ENCODE data around the gene CLCN6. TPM values are rescaled to one million over a fixed set of nuclear protein-coding genes. Genes with fewer than 3 reads are reported as not detected.

CLCN6 gene
- total RNA-seq, 1 experiment from 2014 or later, result 48.1 TPM

DNA sequence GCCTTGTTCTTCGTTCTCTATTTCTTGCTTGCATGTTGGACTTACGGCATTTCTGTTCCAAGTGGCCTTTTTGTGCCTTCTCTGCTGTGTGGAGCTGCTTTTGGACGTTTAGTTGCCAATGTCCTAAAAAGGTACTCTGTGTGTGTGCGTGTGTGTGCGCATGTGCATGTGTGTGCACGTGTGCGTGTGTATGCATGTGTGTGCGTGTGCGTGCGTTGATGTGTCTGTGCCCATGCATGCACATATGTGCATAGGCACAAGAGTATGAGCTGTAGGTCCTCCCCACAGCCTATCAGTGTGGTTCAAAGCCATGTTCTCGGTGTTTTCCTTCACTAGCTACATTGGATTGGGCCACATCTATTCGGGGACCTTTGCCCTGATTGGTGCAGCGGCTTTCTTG, 27.9 kb downstream of the CLCN6 start:
- no peaks in the 10 kb centered on the region for H3K9me3 ChIP-seq (ENCODE audit: low read depth, low read length, poor library complexity, severe bottlenecking)
- no TSS peak for BruUV-seq (replicated peaks)
- no peaks in the 10 kb centered on the region for H3K27me3 ChIP-seq (replicated peaks; ENCODE audit: insufficient read depth, low read depth, low read length, poor library complexity)
- no peak overlapping the region for H3K27ac ChIP-seq (ENCODE audit: low read depth, low read length, poor library complexity, severe bottlenecking)
- no peaks in the 10 kb centered on the region for H3K4me1 ChIP-seq (ENCODE audit: insufficient read depth, low read length, poor library complexity, severe bottlenecking)
- TF ChIP-seq, protein P1, sequence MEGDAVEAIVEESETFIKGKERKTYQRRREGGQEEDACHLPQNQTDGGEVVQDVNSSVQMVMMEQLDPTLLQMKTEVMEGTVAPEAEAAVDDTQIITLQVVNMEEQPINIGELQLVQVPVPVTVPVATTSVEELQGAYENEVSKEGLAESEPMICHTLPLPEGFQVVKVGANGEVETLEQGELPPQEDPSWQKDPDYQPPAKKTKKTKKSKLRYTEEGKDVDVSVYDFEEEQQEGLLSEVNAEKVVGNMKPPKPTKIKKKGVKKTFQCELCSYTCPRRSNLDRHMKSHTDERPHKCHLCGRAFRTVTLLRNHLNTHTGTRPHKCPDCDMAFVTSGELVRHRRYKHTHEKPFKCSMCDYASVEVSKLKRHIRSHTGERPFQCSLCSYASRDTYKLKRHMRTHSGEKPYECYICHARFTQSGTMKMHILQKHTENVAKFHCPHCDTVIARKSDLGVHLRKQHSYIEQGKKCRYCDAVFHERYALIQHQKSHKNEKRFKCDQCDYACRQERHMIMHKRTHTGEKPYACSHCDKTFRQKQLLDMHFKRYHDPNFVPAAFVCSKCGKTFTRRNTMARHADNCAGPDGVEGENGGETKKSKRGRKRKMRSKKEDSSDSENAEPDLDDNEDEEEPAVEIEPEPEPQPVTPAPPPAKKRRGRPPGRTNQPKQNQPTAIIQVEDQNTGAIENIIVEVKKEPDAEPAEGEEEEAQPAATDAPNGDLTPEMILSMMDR (conservative IDR thresholded peaks at IDR 0.05; ENCODE audit: low read depth, low read length), result no peak
- no peak for TF ChIP-seq EZH2 (IDR thresholded peaks at IDR 0.05; ENCODE audit: borderline replicate concordance, low read depth, low read length, poor library complexity, severe bottlenecking)
- no peak for DNase-seq (ENCODE audit: low spot score)
- intact Hi-C loops (cut with micrococcal nuclease; ENCODE audit: unreplicated experiment), result no loop called here
- no peak overlapping the region for H3K4me3 ChIP-seq (ENCODE audit: low read depth, low read length, poor library complexity, severe bottlenecking)
- H3K36me3 ChIP-seq (ENCODE audit: insufficient read depth, low read length, poor library complexity, severe bottlenecking), result peaks cover 70% of the 10 kb centered on the region
- ChIA-PET CTCF (no interaction called here), POLR2A (ENCODE audit: low non-redundant PET) (no interaction called here)

DNA sequence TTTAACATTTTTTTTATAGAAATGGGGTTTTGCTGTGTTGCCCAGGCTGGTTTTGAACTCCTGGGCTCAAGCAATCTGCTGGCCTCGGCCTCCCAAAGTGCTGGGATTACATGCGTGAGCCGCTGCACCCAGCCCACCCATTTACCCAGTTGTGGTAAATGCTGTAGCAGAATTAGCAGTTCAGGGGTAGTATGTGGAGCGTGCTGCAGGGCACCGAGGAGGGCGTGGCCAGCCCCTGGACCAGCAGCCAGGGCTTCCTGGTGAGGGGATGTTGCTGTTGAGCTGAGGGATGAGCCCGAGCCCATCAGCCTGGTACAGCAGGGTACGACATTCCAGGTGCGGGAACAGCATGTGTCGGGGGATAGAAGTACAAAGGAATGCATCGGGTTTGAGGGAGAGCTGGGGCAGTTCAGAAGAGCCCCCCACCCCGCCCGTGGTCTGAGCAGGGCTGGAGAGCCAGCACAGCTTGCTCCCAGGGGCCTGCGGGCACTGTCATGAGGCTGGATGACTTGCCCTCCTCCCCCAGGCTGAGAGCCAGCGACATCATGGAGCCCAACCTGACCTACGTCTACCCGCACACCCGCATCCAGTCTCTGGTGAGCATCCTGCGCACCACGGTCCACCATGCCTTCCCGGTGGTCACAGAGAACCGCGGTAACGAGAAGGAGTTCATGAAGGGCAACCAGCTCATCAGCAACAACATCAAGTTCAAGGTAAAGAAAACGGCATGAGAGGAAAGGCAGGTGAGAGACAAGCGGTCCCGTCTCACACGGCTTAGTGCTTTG, 29.6 kb downstream of the CLCN6 start:
- POLR2A ChIA-PET (ENCODE audit: low non-redundant PET), result no interaction called here
- CTCF ChIA-PET, result no interaction called here
- intact Hi-C loops (cut with micrococcal nuclease; ENCODE audit: unreplicated experiment), result no loop called here
- Histone ChIP-seq H3K4me3 (ENCODE audit: low read depth, low read length, poor library complexity, severe bottlenecking) (no peak overlapping the region), H3K4me1 (ENCODE audit: insufficient read depth, low read length, poor library complexity, severe bottlenecking) (no peaks in the 10 kb centered on the region), H3K9me3 (ENCODE audit: low read depth, low read length, poor library complexity, severe bottlenecking) (no peaks in the 10 kb centered on the region), H3K27me3 (replicated peaks; ENCODE audit: insufficient read depth, low read depth, low read length, poor library complexity) (no peaks in the 10 kb centered on the region), H3K36me3 (ENCODE audit: insufficient read depth, low read length, poor library complexity, severe bottlenecking) (peaks cover 76% of the 10 kb centered on the region), H3K27ac (ENCODE audit: low read depth, low read length, poor library complexity, severe bottlenecking) (no peak overlapping the region)
- no TSS peak for BruUV-seq (replicated peaks)
- DNase-seq (ENCODE audit: low spot score), result no peak
- TF ChIP-seq, protein P1 (conservative IDR thresholded peaks at IDR 0.05; ENCODE audit: low read depth, low read length), result no peak
- TF ChIP-seq EZH2 (IDR thresholded peaks at IDR 0.05; ENCODE audit: borderline replicate concordance, low read depth, low read length, poor library complexity, severe bottlenecking), result no peak

DNA sequence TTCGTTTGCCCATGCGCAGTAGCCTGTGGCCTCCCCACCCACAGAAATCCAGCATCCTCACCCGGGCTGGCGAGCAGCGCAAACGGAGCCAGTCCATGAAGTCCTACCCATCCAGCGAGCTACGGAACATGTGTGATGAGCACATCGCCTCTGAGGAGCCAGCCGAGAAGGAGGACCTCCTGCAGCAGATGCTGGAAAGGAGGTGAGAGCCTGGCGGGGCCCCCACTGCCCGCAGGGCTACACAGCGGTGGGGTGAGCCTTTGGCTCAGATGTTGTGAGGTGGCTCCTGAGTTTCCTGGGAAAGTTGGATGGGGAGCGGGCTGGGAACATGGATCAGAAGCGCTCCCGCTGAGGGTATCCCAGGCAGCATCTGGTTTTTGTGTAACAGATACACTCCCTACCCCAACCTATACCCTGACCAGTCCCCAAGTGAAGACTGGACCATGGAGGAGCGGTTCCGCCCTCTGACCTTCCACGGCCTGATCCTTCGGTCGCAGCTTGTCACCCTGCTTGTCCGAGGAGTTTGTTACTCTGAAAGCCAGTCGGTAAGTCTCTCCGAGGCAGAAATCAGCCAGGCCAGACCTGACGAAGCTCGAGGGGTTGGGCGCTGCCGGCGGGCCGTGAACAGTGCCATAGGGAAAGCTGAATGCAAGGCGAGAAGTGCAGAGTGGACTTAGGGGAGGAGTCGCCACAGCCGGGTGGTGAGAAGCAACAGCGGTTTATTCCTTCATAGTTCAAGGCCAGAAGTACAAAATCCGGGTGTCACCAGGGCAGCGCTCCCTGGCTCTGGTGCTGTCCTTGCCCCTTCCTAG, 31.2 kb downstream of the CLCN6 start:
- DNase-seq (ENCODE audit: low spot score), result no peak
- Histone ChIP-seq H3K4me1 (ENCODE audit: insufficient read depth, low read length, poor library complexity, severe bottlenecking) (peaks cover 4% of the 10 kb centered on the region), H3K36me3 (ENCODE audit: insufficient read depth, low read length, poor library complexity, severe bottlenecking) (peaks cover 80% of the 10 kb centered on the region), H3K4me3 (ENCODE audit: low read depth, low read length, poor library complexity, severe bottlenecking) (no peak overlapping the region), H3K27me3 (replicated peaks; ENCODE audit: insufficient read depth, low read depth, low read length, poor library complexity) (no peaks in the 10 kb centered on the region), H3K27ac (ENCODE audit: low read depth, low read length, poor library complexity, severe bottlenecking) (no peak overlapping the region), H3K9me3 (ENCODE audit: low read depth, low read length, poor library complexity, severe bottlenecking) (no peaks in the 10 kb centered on the region)
- TF ChIP-seq EZH2 (IDR thresholded peaks at IDR 0.05; ENCODE audit: borderline replicate concordance, low read depth, low read length, poor library complexity, severe bottlenecking), result no peak
- intact Hi-C loops (cut with micrococcal nuclease; ENCODE audit: unreplicated experiment), result no loop called here
- ChIA-PET POLR2A (ENCODE audit: low non-redundant PET) (interaction anchor here (0.6 kb wide), 1 partner anchor 746 kb away, joined by 3 read pairs; no protein-coding TSS in a partner anchor), CTCF (interaction anchor here (1.2 kb wide), 1 partner anchor 130 kb away, joined by 8 read pairs; no protein-coding TSS in a partner anchor)
- no TSS peak for BruUV-seq (replicated peaks)

All from A673 (cell line).